Endothelial cell of coronary artery (primary cell): ENCODE measurements around the gene TRMT2B. TPM values are rescaled to one million over a fixed set of nuclear protein-coding genes. Genes with fewer than 3 reads are reported as not detected.

Experiments used
- total RNA-seq: library from RNA; depleted of rRNA; stranded (reverse); fragments of >200 nt; gene quantifications from 2 replicates; pipeline ENCODE4 v1.2.3, GENCODE V29; 2014

Gene TRMT2B
- 13.4 and 20.6 TPM in 2 replicates for total RNA-seq

GRCh38 chrX:101051549-101052302, at the start of gene TRMT2B:
Gene TRMT2B, minus strand, starts transcription at chrX:101052111. Its CDS starts 9,822 bp downstream, at chrX:101042289.

GRCh38 chrX:101097546-101098453, 45.9 kb upstream of the TRMT2B start, which contains the start of gene CENPI:
Gene CENPI, plus strand, starts transcription at chrX:101098204. Its CDS starts 2,867 bp downstream, at chrX:101101071.

GRCh38 chrX:101078716-101079598, 27.0 kb upstream of the TRMT2B start, which contains the start of gene TMEM35A:
Gene TMEM35A, plus strand, starts transcription at chrX:101078879. Its CDS starts 124 bp downstream, at chrX:101079003.

GRCh38 chrX:100969408-100969807, 82.5 kb downstream of the TRMT2B start, which contains the start of gene ARL13A:
Gene ARL13A, plus strand, starts transcription at chrX:100969708. Its CDS starts 3,982 bp downstream, at chrX:100973690.

Other genes starting within 250 kb of the TRMT2B start
- gene CSTF2, start 231.7 kb downstream of the TRMT2B start, total RNA-seq: 20.0 and 22.7 TPM in 2 replicates
- gene NOX1, start 177.8 kb downstream of the TRMT2B start, total RNA-seq: 0.09 TPM in 1 of 2 replicates, not detected in the other
- 0.54 and 1.2 TPM in 2 replicates for gene XKRX, start 123.2 kb downstream of the TRMT2B start, total RNA-seq
- gene ARL13A, start 82.4 kb downstream of the TRMT2B start, total RNA-seq: not detected in 2 replicates
- 1.8 and 4.9 TPM in 2 replicates for gene TMEM35A, start 26.8 kb upstream of the TRMT2B start, total RNA-seq
- 9.5 and 18.8 TPM in 2 replicates for gene CENPI, start 46.1 kb upstream of the TRMT2B start, total RNA-seq
- 0.18 and 0.47 TPM in 2 replicates for gene DRP2, start 167.7 kb upstream of the TRMT2B start, total RNA-seq
- gene TAF7L, start 239.2 kb upstream of the TRMT2B start, total RNA-seq: 0.09 and 0.81 TPM in 2 replicates